ENCODE results near the gene CELA1.
"Not testable (repeated sequence)": the region's sequence is repeated elsewhere in the genome, so short reads cannot be mapped to it uniquely, and the experiment has no call there.

CELA1 gene

DNA sequence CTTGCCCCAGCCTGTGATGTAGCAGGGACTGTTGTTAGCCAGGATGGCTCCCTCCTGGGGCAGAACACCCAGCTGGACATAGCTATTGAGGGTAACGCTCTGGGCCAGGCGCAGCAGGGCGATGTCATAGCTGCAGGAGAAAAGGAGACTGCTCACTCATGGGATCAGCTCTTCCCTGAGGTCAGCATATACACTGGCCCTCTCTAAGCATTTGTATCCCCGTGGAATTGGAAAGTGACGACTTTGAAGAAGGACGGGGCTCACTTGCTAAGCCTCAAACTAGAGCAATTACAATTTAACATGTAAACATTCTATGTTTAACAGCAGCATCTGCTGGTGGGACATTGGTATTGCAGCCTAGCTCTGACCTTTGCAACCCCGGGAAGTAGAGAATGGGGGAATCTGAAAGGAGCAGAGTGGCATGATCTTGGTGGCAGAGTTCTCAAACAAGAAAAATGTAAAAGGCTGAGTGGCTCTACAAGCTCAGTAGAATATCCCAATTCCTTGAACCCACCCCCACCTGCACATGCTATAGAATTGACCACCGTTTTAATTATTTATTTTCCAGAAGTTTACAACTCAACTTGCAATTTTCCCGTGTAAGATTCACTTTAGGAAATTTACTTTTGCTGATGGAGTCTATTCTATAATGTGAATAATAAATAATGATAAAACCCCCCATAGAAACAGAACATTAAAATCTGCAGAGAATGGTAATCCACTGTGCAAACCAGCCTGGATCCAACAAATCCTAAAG, 5.0 kb downstream of the CELA1 start:
- peak; percentile 31 for DNase-seq

- DNase-seq: no peak
These were observed 6.7 kb downstream of the CELA1 start for GRCh38 chr12:51339750-51340149.

DNA sequence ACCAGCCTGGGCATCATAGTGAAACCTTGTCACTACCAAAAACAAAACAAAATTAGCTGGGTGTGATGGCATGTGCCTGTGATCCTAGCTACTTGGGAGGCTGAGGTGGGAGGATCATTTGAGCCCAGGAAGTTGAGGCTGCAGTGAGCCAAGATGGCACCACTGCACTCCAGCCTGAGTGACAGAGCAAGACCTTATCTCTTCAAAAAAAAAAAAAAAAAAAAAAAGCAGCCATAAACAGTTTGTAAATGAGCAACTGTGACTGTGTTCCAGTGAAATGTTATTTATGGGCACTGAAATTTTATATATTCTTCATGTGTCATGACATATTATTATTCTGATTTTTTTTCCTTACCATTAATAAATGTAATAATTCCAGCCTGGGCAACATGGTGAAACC, 9.1 kb downstream of the CELA1 start:
- DNase-seq: not testable (repeated sequence)

DNA sequence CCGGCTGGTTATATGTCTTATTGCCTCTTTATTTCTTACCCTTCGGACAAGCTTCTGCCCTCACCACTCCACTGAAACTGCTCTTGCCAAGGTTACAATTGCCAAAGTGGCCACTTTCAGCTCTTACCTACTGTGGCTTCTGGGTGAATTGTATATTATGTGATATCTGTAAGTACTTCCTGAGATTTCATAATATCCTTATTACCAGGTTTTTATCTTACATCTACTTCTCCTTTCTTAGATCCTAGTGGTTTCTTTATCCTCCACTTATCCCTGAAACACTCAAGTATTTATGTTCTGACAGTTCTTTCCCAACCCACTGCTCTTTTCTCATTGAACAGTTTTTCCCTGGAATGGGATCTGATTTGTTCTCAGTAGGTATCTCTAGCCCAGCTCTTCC, 10.5 kb downstream of the CELA1 start:
- DNase-seq: no peak

DNA sequence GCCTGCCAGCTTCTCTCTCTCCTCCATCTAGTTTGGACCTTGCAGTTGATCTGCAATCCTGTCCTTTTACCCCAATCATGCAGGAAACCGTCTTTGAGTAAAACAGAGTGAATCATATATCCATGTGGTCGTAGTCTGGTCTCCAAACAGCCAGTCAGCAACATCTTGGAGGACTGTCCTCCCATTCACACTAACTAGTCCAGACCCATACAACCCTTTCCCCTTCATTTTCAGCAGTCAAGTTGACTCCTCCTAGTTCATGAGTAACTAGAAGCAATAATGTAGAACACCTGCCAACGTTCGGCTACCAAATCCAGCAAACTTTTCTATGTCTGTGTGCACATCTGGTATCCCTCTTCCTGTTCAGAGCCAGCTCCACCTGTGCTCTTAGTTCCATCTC, 11.7 kb downstream of the CELA1 start:
- DNase-seq: no peak

DNA sequence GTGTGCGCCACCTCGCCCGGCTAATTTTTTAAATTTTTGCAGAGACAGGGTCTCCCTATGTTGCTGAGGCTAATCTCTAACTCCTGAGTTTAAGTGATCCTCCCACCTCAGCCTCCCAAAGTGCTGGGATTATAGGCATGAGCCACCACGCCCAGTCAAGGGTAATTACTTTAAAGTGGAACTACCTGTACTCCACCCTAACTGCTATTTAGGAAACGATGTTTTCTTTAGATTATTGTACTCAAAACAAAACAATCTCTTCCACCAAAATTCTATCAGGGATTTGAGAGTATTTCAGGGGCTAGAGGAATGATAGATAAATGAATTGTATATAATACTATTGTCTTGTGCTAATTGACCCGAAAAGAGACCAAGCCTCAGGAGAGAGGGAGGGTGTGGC, 12.9 kb downstream of the CELA1 start:
- no peak for DNase-seq

- no peak for DNase-seq
These were observed 16.3 kb downstream of the CELA1 start for GRCh38 chr12:51330186-51330585.

DNA sequence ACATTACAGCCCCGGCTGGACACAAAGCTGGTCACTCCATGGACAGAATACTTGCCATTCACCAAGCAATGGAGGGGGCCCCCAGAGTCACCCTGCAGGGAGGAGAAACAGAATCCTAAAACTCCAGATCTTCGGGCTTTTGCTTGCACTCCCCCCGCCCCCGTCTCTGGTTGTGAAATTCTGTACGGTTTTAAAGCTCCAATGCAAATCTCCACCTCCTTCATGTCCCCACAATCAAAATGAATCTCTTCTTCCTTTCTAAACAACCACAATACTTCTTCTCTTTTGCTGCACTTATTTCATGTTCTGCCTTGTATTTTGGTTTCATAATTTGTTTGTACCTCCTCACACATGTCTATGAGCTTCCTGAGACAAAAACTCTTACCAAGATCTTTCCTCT, 16.7 kb downstream of the CELA1 start:
- no peak for DNase-seq

DNA sequence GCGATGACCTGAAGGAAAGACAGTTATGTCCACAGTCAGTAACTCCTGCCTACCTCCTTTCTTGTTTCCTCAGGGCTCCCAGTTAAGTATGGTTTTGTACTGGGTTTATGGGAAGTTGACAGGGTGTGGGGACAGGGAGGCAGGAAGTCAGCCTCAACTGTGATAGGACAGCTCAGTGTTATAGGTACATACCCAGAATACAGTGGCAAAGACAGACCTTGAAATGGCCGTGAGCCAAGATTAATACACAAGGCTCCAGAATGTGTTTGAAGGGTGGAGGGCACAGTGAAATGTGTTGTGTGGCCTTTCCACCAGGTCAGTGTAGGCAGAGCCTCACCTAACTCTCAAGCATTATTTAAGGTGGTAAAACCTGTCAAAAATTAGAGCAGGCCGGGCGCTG, 17.9 kb downstream of the CELA1 start:
- no peak for DNase-seq

DNA sequence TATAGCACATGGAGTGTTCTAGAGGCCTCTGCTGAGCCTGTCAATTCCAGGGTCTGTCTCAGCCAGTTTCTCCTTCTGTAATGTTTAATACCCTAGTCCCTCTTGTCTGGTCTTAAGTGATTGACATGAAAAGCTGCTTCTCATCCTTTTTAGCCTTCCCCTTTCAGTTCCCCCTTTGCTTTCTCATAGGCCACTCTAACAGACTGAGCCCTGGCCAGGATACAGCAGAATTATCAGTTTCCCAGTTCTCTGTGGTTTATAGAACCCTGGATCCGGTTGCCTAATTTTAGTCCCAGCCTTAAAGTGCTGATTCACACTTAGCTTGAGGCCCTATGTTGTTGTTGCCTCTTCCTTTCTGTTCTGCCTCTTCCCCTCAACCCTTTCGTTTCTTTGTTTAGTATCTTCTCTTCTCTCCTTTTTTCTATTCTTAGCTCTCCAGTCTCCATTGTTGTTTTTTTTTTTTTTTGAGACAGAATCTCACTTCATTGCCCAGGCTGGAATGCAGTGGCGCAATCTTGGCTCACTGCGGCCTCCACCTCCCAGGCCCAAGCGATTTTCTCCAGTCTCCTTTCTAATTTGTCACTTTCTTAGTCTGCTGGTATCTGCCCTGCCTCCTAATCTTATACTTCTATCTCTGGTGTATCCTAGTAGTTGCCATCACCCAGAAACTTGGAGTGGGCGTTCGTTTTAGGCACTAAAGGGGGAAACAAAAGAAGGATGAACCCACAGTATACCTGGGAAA, 19.6 kb downstream of the CELA1 start:
- no peak for DNase-seq

DNA sequence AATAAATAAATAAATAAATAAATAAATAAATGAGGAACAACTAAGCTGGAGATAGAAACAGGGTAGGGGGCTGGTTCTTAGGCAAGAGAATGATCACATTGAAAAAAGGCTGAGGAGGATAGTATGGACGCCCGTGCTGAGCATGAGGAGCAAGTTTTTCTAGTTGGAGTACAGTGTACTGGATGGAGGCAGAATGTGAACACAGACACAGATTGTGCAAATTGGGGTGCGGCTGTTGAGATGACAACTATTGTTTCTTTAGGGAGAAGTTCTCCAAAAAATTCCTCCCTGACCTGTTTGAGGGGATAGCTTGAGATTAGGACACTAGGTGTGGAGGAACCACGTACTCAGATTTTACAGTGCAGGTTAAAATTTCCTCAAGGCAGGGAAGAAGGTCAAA, 21.5 kb downstream of the CELA1 start:
- DNase-seq: no peak

DNA sequence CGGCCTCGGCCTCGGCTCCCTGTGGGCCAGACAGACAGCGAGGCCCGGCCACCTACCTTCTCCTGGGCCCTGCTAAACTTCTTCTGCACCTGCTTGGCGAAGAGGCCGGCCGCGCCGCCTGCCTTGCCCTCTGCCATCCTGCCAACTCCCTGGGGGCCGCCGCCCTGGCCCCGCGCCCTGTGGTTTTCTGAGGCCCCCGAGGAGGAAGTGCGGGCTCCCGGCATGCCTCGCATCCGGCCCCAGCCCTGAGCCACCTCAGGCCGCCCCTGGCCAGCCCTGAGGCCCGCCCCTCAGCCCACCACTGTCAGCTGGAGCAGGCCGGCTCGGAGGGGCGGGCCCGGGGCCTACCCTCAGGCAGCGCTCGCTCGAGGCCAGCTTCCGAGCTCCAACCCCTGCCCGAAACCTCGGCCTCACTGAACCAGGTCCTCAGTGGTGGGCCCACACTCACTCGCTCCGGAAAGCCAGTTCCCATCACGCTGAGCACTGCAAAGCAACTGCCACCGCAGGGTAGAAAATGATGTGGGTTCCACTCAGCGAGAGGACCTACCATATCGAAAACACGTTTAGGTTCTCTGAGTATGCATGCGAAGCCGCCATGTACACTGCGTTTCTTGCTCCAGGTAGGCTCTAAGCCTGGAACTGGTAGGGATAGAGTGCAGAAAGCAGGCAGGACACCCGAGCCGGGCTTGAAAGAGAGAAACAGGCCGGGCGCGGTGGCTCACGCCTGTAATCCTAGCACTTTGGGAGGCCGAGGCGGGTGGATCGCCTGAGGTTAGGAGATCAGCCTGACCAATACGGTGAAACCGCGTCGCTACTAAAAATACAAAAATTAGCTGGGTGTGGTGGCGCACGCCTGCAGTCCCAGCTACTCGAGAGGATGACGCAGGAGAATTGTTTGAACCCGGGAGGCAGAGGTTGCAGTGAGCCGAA, 22.2 kb downstream of the CELA1 start, which contains the start of gene BIN2:
BIN2 (minus strand) TSS at position 209 of the 930 bp plus-strand sequence; CDS start at position 137, 72 bp downstream.
- no peak for DNase-seq

GRCh38 chr12:51323317-51323960, 23.0 kb downstream of the CELA1 start:
- no peak for DNase-seq

- no peak for DNase-seq
These were observed 24.0 kb downstream of the CELA1 start for GRCh38 chr12:51322452-51322851.

DNA sequence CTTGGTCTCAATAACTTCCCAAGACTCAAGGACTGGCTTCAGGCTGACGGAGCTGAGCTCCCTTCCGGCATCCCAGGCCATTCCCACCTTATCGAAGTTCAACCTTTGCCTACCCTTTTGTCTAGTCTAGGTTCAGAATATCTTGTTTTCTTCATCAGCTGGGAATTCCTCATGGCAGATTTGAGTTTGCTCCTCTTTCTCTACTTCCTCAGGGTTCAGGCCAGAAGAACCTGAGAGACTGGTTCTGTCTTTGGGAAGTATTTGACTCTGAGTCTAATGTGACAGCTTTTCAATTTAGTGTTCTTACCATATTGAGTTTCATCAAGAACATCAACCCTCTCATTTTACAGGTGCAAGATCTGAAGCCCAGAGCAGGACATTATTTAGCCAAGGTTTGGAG, 24.6 kb downstream of the CELA1 start:
- DNase-seq: no peak

DNA sequence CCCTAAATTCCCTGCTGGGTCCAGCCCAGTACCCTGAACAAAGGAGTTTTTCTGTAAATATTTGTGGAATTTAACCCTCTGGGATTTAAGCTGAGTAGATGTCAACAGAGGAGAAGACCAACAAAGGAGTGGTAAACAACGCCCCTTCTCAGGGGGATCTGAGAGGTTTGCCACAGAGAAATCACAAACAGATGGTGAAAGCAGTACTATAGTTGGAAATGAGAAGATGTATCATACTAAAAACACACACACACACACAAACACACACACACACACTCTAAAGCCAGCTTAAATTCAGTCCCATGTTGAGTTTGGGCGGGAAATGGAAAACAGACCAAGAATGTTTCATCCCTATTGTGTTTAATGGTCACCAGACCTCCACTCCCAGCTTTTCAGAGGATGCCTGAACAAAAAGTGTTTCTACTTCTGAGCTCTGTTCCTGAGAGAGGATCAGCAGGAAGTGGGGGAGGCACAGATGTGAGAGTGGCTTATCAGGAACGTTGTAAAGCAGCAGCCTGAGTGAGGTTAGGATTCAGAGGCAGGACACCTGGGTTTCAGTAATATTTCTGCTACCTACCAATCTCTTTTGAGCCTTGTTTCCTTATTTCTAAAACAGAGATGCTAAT, 25.7 kb downstream of the CELA1 start:
- no peak for DNase-seq

GRCh38 chr12:51320311-51320694, 26.2 kb downstream of the CELA1 start:
- no peak for DNase-seq

GRCh38 chr12:51318846-51319599, 27.5 kb downstream of the CELA1 start:
- DNase-seq: no peak

DNA sequence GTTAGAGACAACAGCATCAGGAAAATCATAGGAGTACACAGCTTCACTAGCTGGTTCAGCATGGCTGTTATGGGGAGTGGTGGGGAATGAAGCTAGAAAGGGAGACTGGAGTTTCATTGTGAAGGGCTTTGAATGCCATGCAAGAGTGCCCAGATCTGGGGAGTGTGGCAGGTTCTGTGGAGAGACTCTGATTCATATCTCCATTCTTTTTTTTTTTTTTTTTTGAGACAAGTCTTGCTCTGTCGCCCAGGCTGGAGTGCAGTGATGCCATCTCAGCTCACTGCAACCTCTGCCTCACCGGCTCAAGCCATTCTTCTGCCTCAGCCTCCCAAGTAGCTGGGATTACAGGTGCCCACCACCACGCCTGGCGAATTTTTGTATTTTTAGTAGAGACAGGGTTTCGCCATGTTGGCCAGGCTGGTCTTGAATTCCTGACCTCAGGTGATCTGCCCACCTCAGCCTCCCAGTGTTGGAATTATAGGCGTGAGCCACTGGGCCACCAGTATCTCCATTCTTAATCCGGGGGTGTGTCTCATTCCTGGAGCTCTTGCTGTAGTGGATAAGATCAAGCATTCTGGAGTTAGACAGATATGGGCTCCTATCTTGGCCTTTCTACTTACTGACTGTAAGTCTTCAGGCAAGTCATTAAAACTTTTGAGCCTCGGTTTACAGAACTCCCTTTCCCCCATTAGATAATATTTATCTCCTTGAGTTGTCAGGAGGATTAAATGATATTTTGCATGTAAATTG, 28.2 kb downstream of the CELA1 start:
- not testable (repeated sequence) for DNase-seq

DNA sequence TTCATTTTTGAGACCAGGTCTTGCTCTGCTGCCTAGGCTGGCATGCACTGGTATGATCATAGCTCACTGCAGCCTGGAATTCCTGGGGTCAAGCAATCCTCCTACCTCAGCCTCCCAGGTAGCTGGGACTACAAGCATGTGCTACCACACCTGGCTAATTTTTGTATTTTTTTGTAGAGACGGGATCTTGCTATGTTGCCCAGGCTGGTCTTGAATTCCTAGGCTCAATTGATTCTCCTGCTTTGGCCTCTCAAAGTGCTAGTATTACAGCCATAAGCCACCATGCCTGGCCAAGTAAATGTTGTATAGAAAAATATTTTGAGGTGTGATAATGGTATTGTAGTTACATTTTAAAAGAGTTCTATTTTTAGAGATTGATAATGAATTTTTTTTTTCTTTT, 35.1 kb downstream of the CELA1 start:
- DNase-seq: no peak
